ENCODE results near the gene EVC2. TPM values are rescaled to one million over a fixed set of nuclear protein-coding genes. Genes with fewer than 3 reads are reported as not detected.

Gene EVC2
- total RNA-seq, 2 donors from 2014 or later: 8.6 to 13.2 TPM

DNA sequence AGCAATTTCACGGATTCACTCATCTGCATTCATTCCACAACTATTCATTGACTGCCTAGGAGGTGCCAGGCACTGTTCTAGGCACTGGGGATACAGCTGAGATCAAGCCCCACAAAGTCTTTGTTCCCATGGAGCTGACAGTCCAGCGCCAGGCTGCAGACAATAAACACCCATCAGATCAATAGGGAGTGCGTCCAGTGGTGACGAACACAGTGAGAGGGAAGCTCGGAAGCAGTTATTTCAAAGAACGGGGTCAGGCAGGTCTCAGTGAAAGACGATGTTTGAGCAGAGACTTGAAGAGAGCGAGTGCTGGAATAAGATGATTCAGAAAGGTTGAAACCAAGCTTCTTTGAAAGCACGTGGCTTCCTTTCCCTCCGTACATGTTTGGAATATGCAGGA is 167.2 kb downstream of the EVC2 start:
- no peak for ATAC-seq
- Histone ChIP-seq H3K4me1 (no peaks in the 10 kb centered on the region), H3K4me3 (no peak overlapping the region), H3K36me3 (replicated peaks in 1 of 2; ENCODE audit: insufficient read depth in 1 of 2, low read depth in 2 of 2) (no peaks in the 10 kb centered on the region), H3K27me3 (no peaks in the 10 kb centered on the region), H3K9me3 (no peaks in the 10 kb centered on the region), H3K27ac (no peak overlapping the region)
- 77 to 84% methylated on average over 10 of the region's 10 CpGs for WGBS, 2 donors
- DNase-seq: no peak
- intact Hi-C loops (cut with DNase I): no loop called here
- TF ChIP-seq, protein P1, sequence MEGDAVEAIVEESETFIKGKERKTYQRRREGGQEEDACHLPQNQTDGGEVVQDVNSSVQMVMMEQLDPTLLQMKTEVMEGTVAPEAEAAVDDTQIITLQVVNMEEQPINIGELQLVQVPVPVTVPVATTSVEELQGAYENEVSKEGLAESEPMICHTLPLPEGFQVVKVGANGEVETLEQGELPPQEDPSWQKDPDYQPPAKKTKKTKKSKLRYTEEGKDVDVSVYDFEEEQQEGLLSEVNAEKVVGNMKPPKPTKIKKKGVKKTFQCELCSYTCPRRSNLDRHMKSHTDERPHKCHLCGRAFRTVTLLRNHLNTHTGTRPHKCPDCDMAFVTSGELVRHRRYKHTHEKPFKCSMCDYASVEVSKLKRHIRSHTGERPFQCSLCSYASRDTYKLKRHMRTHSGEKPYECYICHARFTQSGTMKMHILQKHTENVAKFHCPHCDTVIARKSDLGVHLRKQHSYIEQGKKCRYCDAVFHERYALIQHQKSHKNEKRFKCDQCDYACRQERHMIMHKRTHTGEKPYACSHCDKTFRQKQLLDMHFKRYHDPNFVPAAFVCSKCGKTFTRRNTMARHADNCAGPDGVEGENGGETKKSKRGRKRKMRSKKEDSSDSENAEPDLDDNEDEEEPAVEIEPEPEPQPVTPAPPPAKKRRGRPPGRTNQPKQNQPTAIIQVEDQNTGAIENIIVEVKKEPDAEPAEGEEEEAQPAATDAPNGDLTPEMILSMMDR (IDR thresholded peaks at IDR 0.05): no peak
- no peak for TF ChIP-seq POLR2A (IDR thresholded peaks at IDR 0.05)

DNA sequence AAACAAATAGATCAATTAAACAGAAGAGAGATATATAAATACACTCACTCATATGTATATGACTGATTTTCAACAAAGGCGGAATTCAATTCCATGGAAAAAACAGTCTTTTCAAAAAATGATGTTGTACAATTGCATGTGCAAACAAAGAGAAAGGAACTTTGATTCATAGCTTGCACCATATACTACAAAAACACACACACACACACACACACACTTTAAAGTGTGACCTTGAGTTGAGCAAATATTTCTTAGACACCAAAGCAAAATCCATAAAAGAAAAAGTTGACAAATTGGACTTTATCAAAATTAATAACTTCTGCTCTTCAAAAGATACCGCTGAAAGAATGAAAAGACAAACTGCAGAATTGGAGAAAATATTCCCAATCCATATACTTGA is 168.8 kb downstream of the EVC2 start:
- H3K4me1 ChIP-seq: no peaks in the 10 kb centered on the region
- H3K27ac ChIP-seq: no peak overlapping the region
- H3K9me3 ChIP-seq: no peaks in the 10 kb centered on the region
- TF ChIP-seq, protein P1 (IDR thresholded peaks at IDR 0.05): no peak
- TF ChIP-seq POLR2A (IDR thresholded peaks at IDR 0.05): no peak
- ATAC-seq: no peak
- WGBS, 2 donors: 42 to 46% methylated on average over 2 of the region's 2 CpGs
- H3K36me3 ChIP-seq (replicated peaks in 1 of 2; ENCODE audit: insufficient read depth in 1 of 2, low read depth in 2 of 2): no peaks in the 10 kb centered on the region
- intact Hi-C loops (cut with DNase I): no loop called here
- H3K4me3 ChIP-seq: no peak overlapping the region
- DNase-seq: no peak
- no peaks in the 10 kb centered on the region for H3K27me3 ChIP-seq

DNA sequence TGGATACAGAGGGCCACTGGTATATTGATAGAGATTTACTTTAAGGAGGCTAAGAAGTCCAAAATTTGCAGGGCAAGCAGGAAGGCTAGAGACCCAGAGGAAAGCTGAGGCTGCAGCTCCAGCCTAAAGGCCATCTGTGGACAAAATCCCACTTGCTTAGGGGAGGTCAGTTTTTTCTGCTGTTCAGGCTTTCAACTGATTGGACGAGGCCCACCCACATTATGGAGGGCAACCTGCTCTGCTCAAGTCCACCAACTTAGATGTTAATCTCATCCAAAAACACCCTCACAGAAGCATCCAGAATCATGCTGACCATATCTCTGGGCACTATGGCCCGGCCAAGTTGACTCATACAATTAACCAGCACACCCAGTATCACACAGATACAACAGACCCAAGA is 176.3 kb downstream of the EVC2 start:
- DNase-seq (no peak), ATAC-seq (no peak)
- no peak overlapping the region for H3K27ac ChIP-seq
- no peak overlapping the region for H3K4me3 ChIP-seq
- H3K27me3 ChIP-seq: no peaks in the 10 kb centered on the region
- no peaks in the 10 kb centered on the region for H3K9me3 ChIP-seq
- 83 to 96% methylated on average over 1 to 2 of the region's 2 CpGs for WGBS, 2 donors
- no peak for TF ChIP-seq POLR2A (IDR thresholded peaks at IDR 0.05)
- TF ChIP-seq, protein P1 (IDR thresholded peaks at IDR 0.05): no peak
- intact Hi-C loops (cut with DNase I): no loop called here
- H3K36me3 ChIP-seq (replicated peaks in 1 of 2; ENCODE audit: insufficient read depth in 1 of 2, low read depth in 2 of 2): no peaks in the 10 kb centered on the region
- no peaks in the 10 kb centered on the region for H3K4me1 ChIP-seq

- Histone ChIP-seq H3K4me1 (peaks cover 11% of the 10 kb centered on the region), H3K9me3 (no peaks in the 10 kb centered on the region), H3K4me3 (no peak overlapping the region), H3K27ac (no peak overlapping the region), H3K36me3 (replicated peaks in 1 of 2; ENCODE audit: insufficient read depth in 1 of 2, low read depth in 2 of 2) (no peaks in the 10 kb centered on the region), H3K27me3 (no peaks in the 10 kb centered on the region)
- ATAC-seq: no peak
- intact Hi-C loops (cut with DNase I): no loop called here
- DNase-seq: no peak
- TF ChIP-seq POLR2A (IDR thresholded peaks at IDR 0.05): no peak
- TF ChIP-seq, protein P1 (IDR thresholded peaks at IDR 0.05): no peak
- WGBS, 2 donors: 85 to 90% methylated on average over 4 of the region's 4 CpGs
Observed at GRCh38 chr4:5528031-5528436, 180.3 kb downstream of the EVC2 start.

DNA sequence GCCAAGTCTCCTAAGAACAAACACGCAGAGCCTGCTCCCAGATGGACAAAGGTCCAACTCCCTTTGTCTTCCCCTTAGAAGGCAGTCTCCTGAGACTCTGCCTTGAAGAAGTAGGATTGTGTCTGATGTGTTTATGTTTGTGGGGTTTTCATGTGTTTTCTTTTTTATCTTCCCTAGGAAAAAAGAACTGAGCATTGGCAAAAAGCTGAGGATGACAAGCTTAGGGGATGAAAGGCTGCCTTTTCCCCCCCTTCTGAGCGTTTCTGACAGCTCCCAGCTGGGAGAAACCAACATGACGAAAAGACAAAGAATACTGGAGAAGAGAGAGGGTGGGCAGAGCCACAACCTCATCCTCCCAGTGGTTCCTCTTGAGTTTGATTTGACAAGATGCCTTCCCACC is 181.1 kb downstream of the EVC2 start:
- TF ChIP-seq POLR2A (IDR thresholded peaks at IDR 0.05): no peak
- TF ChIP-seq, protein P1 (IDR thresholded peaks at IDR 0.05): no peak
- Histone ChIP-seq H3K4me3 (no peak overlapping the region), H3K4me1 (peaks cover 11% of the 10 kb centered on the region), H3K36me3 (replicated peaks in 1 of 2; ENCODE audit: insufficient read depth in 1 of 2, low read depth in 2 of 2) (no peaks in the 10 kb centered on the region), H3K27ac (no peak overlapping the region), H3K9me3 (no peaks in the 10 kb centered on the region), H3K27me3 (no peaks in the 10 kb centered on the region)
- intact Hi-C loops (cut with DNase I): no loop called here
- DNase-seq (no peak), ATAC-seq (no peak)
- WGBS, 2 donors: 38 to 53% methylated on average over 3 of the region's 3 CpGs

Data from body of pancreas (tissue), 4 donors.